HepG2 (cell line): ENCODE measurements around the gene DMKN.

Experiments used
- CEBPB ChIP-seq: IDR thresholded peaks from 2 replicates; pipeline ENCODE4 v1.6.1; 2011; ENCODE audit warnings: low read depth, low read length, improper control_type of control experiment, borderline replicate concordance
- CTCF ChIP-seq: sonication (generic); formaldehyde crosslinking; IDR thresholded peaks from 2 replicates; pipeline ENCODE4 v1.5.0; 2020; ENCODE audit warnings: mild to moderate bottlenecking, missing genetic modification reagents, moderate library complexity
- DPF2 ChIP-seq: sonication (generic); formaldehyde crosslinking; IDR thresholded peaks from 2 replicates; pipeline ENCODE4 v1.4.0; 2020; ENCODE audit warnings: mild to moderate bottlenecking, low read depth, missing genetic modification reagents, borderline replicate concordance
- EZH2 ChIP-seq: conservative IDR thresholded peaks from 2 replicates; pipeline ENCODE4 v1.6.1; 2012; ENCODE audit warnings: mild to moderate bottlenecking, low read depth, low read length, moderate library complexity
- GABPA ChIP-seq, 2 experiments: IDR thresholded peaks; 2 replicates each; pipeline ENCODE4 v1.6.1; 2011 to 2016; ENCODE audit warnings: low read depth in 2 of 2, low read length in 1 of 2, missing biosample characterization in 1 of 2, missing genetic modification characterization in 1 of 2
- MXD4 ChIP-seq: IDR thresholded peaks from 2 replicates; pipeline ENCODE4 v1.6.1; 2016; ENCODE audit warnings: mild to moderate bottlenecking, missing biosample characterization, missing genetic modification reagents
- NBN ChIP-seq: fragments of 450-650 bp; conservative IDR thresholded peaks from 2 replicates; pipeline ENCODE4 v1.6.1; 2017
- USF2 ChIP-seq, 2 experiments: sonication (generic) in 1 of 2; formaldehyde crosslinking in 1 of 2; IDR thresholded peaks; 2 replicates each; pipeline versions ENCODE4 v1.5.1 to v1.6.1; 2011 to 2020; ENCODE audit warnings: borderline replicate concordance in 1 of 2, low read depth in 1 of 2, low read length in 1 of 2, mild to moderate bottlenecking in 1 of 2, missing genetic modification reagents in 1 of 2, moderate library complexity in 1 of 2
- ZBTB26 ChIP-seq: IDR thresholded peaks from 2 replicates; pipeline ENCODE4 v1.6.1; 2016; ENCODE audit warnings: missing compliant biosample characterization, missing genetic modification reagents, borderline replicate concordance

- TF ChIP-seq GABPA (IDR thresholded peaks at IDR 0.05; ENCODE audit: low read depth, low read length) (no peak), GABPA (CRISPR knock-in tag; IDR thresholded peaks at IDR 0.05; ENCODE audit: low read depth) (no peak), ZBTB26 (no peak), MXD4 (CRISPR knock-in tag) (no peak), CTCF (no peak), NBN (no peak), USF2 (IDR thresholded peaks at IDR 0.05; ENCODE audit: low read depth, low read length) (no peak), USF2 (CRISPR knock-in tag; IDR thresholded peaks at IDR 0.05; ENCODE audit: borderline replicate concordance) (no peak), CEBPB (no peak), EZH2 (no peak), DPF2 (CRISPR knock-in tag) (no peak)
These were observed 58.8 kb downstream of the DMKN start for GRCh38 chr19:35454663-35455062.
